NCI-H187 treated with DMSO at 0.1 percent for 48 hours (cell line): ENCODE results near the gene ASZ1.

Experiments
- DNase-seq: peaks from one replicate; lab custom pipeline; 2025; lab: John Stamatoyannopoulos, UW

Gene ASZ1

DNA sequence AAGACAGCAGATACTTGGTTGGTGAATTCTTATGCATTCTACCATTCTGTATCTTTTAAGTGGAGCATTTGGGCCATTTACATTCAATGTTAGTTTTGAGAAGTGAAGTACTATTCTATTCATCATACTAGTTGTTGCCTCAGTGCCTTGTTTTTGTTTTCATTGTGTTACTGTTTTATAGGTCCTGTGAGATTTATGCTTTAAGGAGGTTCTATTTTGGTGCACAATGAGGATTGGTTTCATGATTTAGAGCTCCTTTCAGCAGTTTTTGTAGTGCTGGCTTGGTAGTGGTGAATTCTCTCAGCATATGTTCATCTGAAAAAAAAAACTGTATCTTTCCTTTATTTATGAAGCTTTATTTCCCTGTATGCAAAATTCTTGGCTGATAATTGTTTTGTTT lies 81.1 kb downstream of the ASZ1 start:
- DNase-seq: no peak

DNA sequence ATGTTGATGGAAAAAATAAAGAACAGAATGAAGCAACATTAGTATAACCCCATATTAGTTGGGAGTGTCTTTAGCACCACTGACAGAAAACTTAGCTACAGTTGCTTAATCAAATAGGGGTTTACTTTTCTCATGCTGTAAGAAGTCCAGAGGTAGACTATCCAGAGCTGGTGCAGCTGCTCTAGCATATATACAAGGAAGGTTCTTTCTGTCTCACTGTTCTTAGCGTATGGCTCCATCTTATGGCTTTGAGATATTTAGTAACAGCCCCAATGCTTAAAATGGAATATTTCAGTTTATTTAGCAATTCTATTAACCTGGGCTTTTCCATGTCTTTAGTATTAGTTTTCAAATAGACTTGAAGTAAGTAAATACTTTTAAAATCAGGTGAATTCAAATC lies 89.3 kb downstream of the ASZ1 start:
- DNase-seq: no peak

DNA sequence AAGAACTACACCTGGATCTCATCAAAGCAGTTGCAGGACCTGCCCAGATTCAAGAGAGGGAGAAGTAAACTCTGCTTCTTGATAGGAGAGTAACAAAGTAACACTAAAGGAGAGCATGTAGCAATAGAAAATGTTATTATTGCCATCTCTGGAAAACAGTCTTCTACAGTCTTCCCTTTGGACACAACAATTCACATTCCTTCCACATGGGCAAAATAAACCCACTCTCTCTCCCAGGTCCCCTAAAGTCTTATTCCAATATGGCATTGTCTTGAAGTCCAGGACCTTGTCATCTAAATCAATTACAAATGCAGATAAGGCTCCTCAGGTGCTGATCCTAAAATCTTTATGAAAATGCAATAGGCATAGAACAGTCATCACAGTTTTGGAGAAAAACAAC lies 94.1 kb downstream of the ASZ1 start:
- DNase-seq: no peak

DNA sequence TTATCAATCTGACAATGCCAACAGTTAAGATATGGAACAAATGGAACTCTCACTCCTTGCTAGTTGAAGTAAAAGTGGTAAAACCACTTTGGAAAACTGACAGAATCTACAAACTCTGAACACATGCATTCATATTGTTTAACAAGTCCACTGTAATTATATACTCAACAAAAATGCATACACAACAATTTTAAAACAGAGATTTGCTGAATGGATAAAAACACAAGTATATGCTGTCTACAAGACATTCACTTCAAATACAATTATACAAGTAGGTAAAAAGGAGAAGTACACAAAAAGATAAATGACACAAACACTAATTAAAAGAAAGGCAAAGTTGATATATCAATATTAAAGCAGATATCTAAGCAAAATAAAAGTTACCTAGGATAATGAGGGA lies 95.3 kb downstream of the ASZ1 start:
- DNase-seq: no peak

DNA sequence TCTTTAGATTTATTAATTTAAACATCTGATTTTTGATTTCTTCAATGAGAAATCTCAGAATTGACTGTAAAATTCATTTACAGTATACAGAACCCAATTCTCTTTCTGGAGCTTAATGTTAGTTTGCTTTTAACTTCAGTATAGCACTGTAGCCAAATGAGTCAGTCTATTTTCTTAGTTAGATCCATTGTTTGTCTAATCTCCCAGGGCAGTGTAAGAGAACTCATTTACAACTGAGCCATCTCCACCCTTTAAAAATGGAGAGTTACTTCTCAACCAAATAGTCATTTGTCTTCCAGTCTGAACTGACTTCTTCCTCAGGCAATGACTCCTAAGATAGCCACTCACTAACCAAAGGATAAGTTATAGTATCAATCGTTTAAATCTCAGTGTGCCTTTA lies 101.5 kb downstream of the ASZ1 start:
- DNase-seq: no peak

DNA sequence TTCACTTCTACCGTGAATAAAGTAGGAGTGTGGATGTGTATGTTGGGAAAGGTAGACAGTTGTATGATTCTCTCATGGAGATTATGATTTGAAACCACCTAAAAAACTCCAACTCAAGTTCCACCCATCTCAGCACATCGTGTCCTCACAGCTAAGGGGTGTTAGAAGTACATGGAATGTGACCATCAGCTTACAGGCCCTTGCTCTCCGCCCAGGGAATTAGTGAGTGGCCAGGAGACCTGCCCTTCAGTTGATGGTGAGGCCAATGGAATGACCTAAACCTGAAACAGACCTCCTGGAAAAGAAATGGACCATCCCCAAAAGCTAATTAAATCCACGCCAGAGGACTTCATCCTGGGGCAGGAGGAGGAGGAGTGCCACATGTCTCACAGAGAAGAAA lies 102.3 kb downstream of the ASZ1 start:
- DNase-seq: no peak

DNA sequence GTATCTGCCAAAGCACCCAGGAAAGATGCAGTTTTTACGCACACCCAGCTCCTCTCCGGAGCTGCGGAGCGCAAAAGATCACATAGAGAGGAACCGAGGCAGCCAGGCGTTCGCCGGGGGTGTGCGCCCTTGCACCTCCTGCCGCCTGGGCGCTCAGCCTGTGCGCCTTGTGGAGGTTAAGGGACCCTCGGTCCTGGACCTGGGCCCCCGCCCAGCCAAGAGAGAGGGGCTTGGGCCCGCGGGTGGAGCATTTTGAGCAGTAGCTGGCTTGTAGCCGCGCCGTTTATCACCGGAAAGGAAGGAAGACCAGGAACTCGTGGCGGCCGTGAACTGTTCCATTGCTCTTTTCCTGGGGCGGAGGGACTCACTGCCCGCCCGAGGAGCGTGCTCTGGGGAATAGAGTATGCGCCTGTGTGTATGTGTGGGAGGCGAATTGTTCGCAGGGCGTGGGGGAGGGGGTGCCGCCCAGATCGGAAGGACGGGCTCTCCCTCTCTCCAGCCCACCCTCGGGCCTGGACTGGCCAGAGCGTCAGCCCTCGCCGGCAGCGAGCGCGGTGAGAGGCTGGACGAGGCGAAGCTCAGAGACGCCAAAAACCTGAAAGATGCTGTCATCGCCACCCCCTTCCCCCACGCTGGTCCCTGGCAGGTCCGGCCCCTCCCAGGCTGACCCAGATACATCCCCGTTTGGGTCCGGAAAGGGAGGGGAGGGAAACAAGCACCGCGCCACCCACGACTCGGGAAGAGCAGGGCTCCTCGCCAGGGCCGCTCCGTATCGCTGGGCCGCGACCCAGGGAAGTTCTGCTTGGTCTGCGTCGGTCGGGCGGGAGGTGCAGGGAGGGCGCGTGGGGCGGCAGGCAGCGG lies 103.2 kb downstream of the ASZ1 start:
- DNase-seq: no peak

DNA sequence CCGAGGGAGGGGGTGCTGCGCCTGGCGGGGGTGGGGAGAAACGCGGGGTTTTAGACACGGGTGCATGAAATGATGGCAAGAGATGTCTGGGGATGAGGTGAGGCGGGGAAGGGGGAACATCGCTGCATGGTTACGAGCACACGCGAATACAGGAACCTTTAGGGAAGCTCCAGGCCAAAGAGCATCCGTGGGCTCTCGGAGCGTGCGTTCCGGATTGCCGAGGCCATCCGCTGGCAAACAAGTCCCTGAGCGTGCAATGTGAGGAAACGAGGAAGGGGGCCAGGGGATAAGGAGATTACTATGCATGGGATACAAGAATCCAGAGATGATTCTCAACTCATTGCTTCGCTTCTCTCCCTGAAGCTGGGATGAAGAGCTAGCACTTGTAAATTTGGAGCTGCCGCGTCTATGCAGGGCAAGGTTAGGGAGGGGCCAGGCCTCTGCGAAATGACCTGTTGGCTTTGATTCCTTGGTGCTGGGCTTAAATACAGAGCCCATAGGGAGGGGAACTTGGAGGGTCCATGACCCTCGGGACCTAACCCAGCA lies 103.9 kb downstream of the ASZ1 start:
- DNase-seq: no peak

DNA sequence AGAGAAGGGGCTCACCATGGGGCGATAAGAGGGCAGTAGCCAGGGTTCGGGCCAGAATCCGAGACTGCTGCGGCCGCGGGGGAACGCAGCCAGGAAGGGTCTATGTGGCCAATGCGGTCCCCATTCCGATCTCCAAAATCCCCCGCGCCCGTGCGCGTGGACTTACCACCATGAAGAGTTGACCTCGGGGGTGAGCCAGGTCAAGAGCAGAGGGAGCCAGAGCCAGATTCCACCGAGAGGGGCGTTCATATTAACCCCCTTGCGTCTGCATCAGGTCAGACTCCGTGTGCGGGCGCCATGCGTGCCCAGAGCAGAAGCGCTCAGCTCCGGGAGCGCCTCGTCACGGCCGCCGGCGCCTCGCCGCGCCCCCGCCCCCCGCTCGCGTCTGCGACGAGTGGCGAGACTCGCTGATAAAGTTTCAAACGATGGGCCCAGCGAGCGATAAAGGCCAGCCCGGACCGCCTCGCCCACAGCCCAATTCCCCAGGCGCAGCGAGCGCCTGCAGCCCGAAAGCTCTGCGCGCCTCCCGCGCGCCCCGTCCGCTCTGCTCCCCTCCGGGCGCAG lies 104.5 kb downstream of the ASZ1 start, which contains the start of gene WNT2:
Gene WNT2, minus strand, starts transcription at position 318 of the 564 bp plus-strand sequence. Its CDS starts 69 bp downstream, at position 249.
- no peak for DNase-seq

DNA sequence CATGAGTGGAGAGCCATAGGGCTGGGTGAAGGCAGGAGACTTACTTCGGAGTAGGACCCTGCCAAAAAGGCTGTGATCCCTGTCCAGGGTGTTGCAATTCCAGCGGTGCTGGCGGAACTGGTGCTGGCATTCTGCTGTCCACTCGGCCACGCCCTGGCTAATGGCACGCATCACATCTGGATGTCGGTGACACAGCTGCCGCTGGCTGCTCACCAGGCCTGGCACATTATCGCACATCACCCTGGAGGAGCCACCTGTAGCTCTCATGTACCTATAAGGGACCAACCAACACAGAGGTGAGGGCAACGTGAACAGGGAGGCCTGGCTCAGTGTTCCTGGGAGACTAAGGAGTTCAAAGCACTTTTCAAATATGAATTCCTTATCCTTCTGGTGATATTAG lies 106.8 kb downstream of the ASZ1 start:
- DNase-seq: no peak

DNA sequence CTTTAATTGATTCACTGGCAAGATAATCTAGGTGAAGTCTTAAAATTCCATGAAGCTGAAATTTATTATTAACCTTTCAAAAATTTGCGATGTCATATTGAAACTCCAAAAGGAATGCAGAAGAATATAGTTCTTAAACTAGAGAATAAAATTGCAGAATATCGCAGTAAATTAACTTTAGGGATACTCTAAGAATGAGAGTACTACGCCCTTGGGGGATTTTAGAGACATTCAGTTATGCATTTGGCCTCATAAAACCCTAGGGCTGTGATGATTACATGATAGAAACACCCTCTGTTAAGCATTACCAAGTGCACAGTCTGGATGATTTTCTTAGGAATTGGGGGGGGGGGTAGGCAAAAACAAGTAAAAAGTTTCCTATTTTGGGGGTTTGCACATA lies 108.1 kb downstream of the ASZ1 start:
- DNase-seq: no peak

DNA sequence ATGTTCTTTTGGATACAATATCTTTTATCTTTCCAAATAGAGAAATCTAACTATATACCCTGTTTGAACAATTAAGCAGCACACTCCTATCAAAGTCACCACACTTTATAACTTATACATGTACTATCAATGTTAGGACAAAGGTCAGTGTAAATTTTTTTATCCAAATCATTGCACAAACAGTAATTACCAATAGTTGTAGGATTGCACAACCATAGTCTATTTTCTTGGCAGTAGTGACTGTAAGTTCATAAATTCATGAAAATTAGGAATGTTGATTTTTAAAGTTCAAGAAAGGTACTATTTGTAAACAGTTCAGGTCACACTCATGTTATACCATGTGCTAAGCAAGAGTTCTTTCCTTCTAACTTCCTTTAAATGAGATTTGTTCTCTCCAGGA lies 113.7 kb downstream of the ASZ1 start:
- no peak for DNase-seq
